NCI-H2107 treated with DMSO at 0.1 percent for 48 hours (cell line): ENCODE measurements around the gene KDM5A.
"Not testable (repeated sequence)": the region's sequence is repeated elsewhere in the genome, so short reads cannot be mapped to it uniquely, and the experiment has no call there.

Source experiments
- DNase-seq: peaks from one replicate; lab custom pipeline; 2025; ENCODE audit not compliant: unreplicated experiment; lab: John Stamatoyannopoulos, UW

The KDM5A gene

GRCh38 chr12:334125-334524, 55.0 kb downstream of the KDM5A start:
- DNase-seq, result no peak

GRCh38 chr12:332581-333205, 56.4 kb downstream of the KDM5A start:
- DNase-seq, result no peak

GRCh38 chr12:331287-331686, 57.8 kb downstream of the KDM5A start:
- DNase-seq, result no peak

- DNase-seq, result no peak
Measured at GRCh38 chr12:325906-326305, 63.2 kb downstream of the KDM5A start.

GRCh38 chr12:323507-323906, 65.6 kb downstream of the KDM5A start:
- DNase-seq, result no peak

- DNase-seq, result peak; percentile 51
Measured at GRCh38 chr12:321606-322326, 67.4 kb downstream of the KDM5A start.

- no peak for DNase-seq
Measured at GRCh38 chr12:318759-319515, 70.2 kb downstream of the KDM5A start.

- no peak for DNase-seq
Measured at GRCh38 chr12:308511-308910, 80.6 kb downstream of the KDM5A start.

GRCh38 chr12:307406-307805, 81.7 kb downstream of the KDM5A start:
- DNase-seq, result no peak

GRCh38 chr12:304805-305204, 84.3 kb downstream of the KDM5A start:
- peak; percentile 19 for DNase-seq

GRCh38 chr12:302766-303165, 86.4 kb downstream of the KDM5A start:
- not testable (repeated sequence) for DNase-seq

GRCh38 chr12:300166-300565, 89.0 kb downstream of the KDM5A start:
- DNase-seq, result not testable (repeated sequence)

GRCh38 chr12:299511-299910, 89.6 kb downstream of the KDM5A start:
- DNase-seq, result not testable (repeated sequence)

GRCh38 chr12:298059-298458, 91.1 kb downstream of the KDM5A start:
- DNase-seq, result not testable (repeated sequence)

GRCh38 chr12:295132-295531, 94.0 kb downstream of the KDM5A start:
- DNase-seq, result no peak

GRCh38 chr12:293199-293598, 95.9 kb downstream of the KDM5A start:
- DNase-seq, result no peak

GRCh38 chr12:292186-292585, 96.9 kb downstream of the KDM5A start:
- DNase-seq, result no peak

GRCh38 chr12:291153-291723, 97.9 kb downstream of the KDM5A start:
- no peak for DNase-seq

- DNase-seq, result no peak
Measured at GRCh38 chr12:288687-289086, 100.4 kb downstream of the KDM5A start.

- no peak for DNase-seq
Measured at GRCh38 chr12:286531-287300, 102.4 kb downstream of the KDM5A start.

GRCh38 chr12:278046-278445, 111.1 kb downstream of the KDM5A start:
- DNase-seq, result no peak
